ENCODE results near the gene NLRP4. TPM values are rescaled to one million over a fixed set of nuclear protein-coding genes. Genes with fewer than 3 reads are reported as not detected.
"Not testable (repeated sequence)": the region's sequence is repeated elsewhere in the genome, so short reads cannot be mapped to it uniquely, and the experiment has no call there.

The NLRP4 gene
- polyA plus RNA-seq, 3 donors: not detected

DNA sequence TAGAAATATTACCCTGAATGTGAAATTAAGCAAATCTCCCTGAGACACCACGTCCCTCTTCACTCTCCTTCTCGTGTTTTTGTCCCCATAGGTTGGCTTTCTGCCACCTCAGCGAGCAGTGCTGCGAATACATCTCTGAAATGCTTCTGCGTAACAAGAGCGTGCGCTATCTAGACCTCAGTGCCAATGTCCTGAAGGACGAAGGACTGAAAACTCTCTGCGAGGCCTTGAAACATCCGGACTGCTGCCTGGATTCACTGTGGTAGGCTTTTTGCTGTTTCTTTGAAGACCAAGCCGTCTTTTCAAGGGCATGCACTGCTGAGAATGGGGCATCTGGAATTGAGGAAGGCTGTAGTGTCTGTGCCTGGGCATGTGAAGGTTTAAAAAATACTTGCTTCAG, 34.4 kb downstream of the NLRP4 start:
- no peak for DNase-seq

DNA sequence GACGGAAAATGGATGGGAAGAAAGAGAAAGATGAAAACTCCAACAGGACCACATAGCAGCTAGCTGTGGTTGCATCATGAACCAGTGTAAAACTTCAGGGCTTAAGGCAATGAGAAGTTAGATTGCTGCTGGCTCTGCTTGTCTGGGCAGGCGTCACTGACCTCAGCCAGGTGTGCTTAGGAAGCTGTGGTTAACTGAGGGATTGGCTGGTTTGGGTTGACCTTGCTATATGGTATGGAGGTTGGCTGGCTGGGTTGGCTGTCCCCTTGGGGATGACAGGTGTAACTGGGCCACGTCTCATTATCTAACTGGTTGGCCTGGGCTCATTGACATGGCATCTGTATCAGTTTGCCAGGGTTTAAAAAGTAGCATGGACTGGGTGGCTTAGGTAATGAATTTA, 40.9 kb downstream of the NLRP4 start:
- no peak for DNase-seq

DNA sequence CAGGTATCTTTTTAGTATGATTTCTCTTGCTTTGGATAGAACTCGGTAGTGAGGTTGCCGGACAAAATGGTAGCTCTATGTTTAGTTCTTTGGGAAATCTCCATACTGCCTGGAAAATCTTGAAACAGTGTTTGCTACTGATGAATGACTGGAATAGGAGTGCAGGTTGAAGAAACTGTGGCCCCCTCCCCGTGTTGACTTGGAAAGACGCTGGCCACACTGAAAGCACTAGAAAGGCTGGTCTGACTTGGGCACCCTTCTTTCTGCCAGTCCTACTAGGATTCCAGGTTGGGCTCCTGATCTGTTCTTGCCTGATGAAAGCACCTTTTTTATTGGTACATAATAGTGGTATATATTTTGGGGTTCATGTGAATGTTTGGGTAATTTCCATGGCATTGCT, 46.3 kb downstream of the NLRP4 start:
- no peak for DNase-seq

DNA sequence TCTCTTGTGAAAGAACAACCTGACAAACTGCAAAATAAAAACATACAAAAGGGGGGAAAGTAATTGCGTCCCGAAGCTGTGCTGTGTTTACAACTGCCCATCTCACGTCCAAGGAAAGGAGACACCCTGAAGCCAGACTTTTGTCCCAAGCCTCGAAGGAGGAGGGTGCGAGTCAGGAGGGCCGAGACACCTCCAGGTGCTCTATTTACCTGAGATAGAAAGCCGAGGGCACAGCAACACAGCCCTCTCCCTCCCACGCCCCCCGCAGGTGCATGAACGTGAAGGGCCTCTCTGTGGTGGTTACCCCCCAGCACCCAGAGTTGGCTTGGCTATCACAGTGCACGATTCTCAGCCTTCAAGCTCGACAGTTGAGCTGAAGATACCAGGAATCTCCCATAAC, 62.6 kb downstream of the NLRP4 start:
- DNase-seq: no peak

DNA sequence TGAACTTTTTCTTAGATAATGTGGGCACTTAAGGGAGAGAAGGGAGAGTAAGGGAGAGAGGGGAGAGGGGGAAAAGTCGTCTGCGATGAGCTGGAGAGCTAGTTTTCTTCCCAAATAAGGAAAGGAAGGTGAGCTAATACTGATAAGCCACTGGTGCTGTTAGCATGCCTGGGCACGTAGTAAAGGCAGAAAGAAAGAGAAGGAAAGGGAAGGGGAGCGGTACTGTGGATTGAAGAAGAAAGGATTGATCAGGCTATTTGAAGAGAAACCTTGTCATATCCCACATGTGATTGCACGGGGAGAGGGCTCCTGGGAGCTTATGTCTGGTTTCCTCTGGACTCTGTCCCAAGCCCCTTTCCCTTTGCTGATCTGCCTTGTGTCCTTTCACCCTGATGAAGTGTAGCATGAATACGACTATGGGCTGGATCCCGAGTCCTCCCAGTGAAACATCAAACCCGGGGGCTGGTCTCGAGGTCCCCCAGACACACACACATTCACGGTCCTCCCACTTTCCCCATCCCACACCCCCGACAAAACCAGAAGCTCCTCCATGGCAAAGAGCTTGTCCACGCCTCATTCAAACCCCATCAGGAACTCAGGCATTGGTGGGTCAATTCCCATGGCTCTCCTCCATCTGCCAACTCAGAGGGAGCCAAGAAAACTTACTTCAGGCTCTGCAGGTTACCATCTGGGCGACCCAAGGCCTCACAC, 65.2 kb downstream of the NLRP4 start:
- DNase-seq: no peak

DNA sequence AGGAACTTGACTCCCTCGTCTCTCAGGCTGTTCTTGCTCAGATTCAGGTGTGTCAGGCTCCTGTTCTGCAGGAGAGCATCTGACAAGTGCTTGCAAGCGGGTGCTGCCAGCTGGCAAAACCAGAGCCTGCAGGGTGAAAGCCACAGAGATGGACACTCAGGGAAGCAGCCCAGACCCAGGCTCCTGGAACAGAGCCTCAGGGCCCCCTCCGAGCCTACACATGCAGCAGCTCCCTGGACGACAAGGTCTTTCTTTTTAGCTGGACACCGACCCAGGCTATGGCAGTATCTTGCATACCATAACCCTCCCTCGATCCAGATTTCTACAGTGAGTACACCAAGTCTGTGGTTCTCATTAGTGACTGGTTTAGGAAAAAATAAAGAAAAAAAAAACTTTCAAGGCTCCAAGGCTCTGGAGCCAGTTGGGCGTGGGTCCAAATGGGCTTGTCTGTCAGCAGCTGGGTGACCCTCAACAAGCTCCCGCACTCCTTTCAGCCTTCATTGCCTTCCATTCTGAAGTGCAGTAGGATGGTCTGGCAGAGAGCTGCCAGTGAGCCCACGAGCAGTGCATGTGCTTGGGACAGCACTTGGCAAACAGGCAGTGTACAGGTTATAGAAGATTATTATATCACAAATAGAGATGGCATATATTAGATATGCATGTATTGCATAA, 65.9 kb downstream of the NLRP4 start:
- no peak for DNase-seq

DNA sequence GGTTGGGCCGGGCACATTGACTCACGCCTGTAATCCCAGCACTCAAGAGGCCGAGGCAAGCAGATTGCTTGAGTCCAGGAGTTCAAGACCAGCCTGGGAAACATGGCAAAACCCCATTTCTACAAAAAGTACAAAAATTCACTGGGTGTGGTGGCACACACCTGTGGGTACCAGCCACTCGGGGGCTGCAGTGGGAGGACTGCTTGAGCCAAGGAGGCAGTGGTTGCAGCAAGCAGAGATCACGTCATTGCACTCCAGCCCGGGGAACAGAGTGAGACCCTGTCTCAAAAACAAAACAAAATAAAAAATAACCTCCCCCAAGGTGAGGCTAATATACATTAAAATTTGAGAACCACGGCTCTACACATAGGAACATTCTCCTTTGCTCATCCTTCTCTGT, 70.9 kb downstream of the NLRP4 start:
- no peak for DNase-seq

DNA sequence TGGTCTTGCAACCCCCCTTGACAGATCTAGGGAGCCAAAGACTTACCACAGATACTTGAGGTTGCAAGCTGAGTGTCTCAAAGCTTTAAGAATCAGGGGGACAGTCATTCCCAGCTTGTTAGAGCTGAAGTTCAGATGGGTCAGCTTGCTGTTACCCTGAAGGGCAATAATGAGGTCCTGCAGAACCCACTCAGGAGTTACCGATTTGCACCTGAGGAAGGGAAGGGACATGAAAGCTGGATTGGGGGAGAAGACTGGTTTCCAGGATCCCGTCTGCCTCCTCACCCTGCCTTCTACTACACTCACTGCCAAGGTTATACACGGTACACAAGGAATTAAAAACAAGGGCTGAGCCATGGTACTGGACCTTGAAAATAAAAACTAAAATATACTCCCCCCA, 71.4 kb downstream of the NLRP4 start:
- no peak for DNase-seq

DNA sequence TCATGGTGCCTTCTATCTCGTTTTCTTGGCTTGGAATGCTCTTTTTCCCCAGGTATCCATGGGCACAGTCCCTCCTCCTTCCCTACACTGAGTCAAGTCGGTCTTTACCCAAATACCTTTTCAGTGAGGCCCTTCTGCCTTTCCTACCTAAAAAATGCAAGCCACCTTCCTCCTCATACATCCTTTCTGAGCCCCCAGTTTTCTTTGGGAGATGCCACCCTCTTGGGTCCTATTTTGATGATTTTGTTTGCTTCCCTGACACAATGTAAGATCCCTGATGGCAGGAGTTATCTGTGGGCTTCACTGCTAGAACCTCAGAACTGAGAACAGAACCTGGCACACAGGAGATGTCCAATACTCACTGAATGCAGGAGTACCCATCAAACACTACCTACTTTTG, 73.5 kb downstream of the NLRP4 start:
- DNase-seq: no peak

DNA sequence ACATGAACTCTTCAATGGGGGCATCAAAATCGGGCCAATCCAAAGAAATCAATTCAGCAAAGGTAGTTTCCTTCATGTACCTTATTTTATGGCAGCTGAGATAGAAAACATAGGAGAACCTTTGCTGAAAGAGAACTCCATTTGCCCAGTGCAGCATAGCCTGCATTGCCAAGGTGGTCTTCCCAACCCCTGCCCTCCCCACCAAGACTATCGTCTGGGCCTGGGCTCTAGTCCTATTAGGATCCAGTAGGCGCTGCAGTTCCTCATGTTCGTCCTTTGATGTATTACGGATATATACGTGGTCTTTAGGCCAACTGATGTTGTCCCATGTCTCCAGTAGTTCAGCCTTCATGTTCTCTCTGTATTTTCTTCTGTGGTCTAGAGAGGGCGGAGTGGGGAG, 76.6 kb downstream of the NLRP4 start:
- no peak for DNase-seq

DNA sequence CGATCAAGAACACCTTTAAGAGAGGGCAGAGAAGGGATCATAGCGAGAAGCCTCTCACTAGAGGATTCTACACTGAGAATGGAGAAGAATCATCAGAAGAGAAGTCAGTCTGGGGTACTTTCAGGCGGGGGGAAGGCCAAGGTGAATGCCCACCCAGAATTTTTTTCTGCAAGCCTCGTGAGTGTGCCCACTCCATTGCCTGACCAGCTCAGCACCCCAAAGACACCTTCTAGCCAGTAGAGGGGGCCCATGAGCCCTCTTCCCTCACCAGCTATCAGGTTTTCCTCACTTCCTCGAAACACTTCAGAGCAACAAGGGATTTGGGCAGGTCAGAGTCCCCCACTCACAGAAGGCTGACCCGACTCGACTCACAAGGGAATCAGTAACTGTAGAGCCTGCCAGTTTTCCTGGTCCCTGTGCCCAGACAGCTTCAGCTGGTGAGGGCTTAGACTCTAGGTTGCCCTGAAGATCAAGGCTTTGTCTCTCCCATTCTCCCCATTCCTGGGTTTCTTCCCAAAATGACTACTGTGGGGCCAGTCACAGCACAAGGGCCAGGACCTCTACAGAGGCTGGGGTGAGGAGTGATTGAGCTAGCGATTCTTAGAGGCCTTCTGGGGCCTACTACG, 77.4 kb downstream of the NLRP4 start:
- no peak for DNase-seq

DNA sequence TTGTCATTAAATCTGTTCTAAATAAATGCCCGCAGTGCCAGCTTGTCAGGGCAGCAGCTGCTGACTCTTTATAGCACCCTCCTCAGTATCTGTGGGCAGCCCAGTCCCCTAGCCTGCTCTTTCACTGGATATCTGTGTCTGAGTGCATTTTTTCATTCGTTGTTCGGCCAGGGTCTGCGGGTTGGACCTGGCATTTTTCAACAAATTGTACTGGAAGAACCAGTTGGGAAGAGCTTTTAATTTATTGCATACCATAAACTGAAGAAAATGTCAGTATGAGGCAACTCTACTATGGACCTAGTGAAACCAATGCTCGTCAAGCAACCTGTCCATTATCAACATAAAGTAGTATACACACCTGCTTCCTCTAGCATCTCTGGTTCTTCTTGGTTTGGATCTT, 87.2 kb downstream of the NLRP4 start:
- no peak for DNase-seq

DNA sequence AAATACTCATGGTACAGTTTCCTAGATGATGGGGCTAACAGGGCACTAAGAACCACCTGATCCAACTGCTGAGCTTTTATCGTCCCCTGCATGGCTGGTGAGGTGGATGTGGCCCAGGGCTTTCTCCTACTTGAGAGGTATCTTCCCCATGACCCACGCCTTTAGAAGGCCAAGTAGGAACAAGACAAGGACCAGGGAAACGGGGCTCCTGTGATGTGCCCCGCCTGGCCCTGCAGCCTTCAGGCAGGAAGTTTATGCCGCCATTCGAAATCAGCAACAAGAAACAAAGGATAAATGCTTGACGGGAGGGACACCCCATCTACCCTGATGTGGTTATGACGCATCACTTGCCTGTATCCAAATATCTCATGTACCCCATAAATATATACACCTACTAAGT, 91.7 kb downstream of the NLRP4 start:
- no peak for DNase-seq

DNA sequence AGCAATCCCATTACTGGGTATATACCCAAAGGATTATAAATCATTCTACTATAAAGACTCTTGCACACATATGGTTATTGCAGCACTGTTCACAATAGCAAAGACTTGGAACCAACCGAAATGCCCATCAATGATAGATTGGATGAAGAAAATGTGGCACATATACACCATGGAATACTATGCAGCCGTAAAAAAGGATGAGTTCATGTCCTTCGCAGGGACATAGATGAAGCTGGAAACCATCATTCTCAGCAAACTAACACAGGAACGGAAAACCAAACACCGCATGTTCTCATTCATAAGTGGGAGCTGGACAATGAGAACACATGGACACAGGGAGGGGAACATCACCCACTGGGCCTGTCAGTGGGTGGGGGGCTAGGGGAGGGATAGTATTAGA, 92.9 kb downstream of the NLRP4 start:
- not testable (repeated sequence) for DNase-seq

DNA sequence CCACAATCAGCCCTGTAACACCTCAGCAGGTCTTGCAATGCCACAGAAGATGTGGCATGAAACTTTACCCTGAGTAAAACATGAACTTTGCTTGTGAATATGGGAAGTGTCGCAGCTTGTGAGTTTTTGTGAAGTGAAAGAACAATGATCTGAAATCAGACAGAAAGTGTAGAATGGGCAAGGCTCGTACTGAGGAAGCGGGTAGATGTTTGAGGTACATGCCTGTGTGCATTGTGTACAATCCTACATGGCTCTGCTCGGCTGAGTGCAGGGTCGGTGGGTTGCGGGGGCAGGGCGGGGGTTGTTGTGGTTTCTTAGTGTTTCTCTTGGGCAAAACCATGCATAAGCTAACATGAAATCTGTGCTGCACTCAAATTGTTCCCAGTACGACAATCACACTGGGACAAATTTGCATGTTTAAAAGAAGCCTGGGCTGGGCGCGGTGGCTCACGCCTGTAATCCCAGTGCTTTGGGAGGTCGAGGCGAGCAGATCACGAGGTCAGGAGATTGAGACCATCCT, 94.7 kb downstream of the NLRP4 start:
- DNase-seq: no peak

Other genes with a start within 250 kb of the NLRP4 start
- gene FIZ1, start 237.0 kb upstream of the NLRP4 start, polyA plus RNA-seq (ENCODE audit: insufficient read length in 3 of 3): 10 to 100 TPM; 25.2 to 27.9 (median 25.6) TPM
- gene ZNF524, start 236.3 kb upstream of the NLRP4 start, polyA plus RNA-seq (ENCODE audit: insufficient read length in 3 of 3): 10 to 100 TPM; 10.5 to 13.2 (median 12.4) TPM
- 10 to 100 TPM in 2 of 3 donors, 1 to 10 TPM in 1; 9.9 to 13.5 (median 11.6) TPM for gene ZNF865, start 230.9 kb upstream of the NLRP4 start, polyA plus RNA-seq (ENCODE audit: insufficient read length in 3 of 3)
- 10 to 100 TPM; 13.6 to 15.9 (median 13.9) TPM for gene ZNF784, start 212.0 kb upstream of the NLRP4 start, polyA plus RNA-seq (ENCODE audit: insufficient read length in 3 of 3)
- gene ZNF580, start 195.5 kb upstream of the NLRP4 start, polyA plus RNA-seq (ENCODE audit: insufficient read length in 3 of 3): 10 to 100 TPM; 55.8 to 60.5 (median 57.3) TPM
- 10 to 100 TPM; 28.3 to 35.1 (median 32.8) TPM for gene ZNF581, start 192.9 kb upstream of the NLRP4 start, polyA plus RNA-seq (ENCODE audit: insufficient read length in 3 of 3)
- 10 to 100 TPM; 28.0 to 30.2 (median 28.2) TPM for gene CCDC106, start 188.3 kb upstream of the NLRP4 start, polyA plus RNA-seq (ENCODE audit: insufficient read length in 3 of 3)
- 100 to 1,000 TPM; 198 to 235 (median 219) TPM for gene U2AF2, start 181.5 kb upstream of the NLRP4 start, polyA plus RNA-seq (ENCODE audit: insufficient read length in 3 of 3)
- 100 to 1,000 TPM; 123 to 173 (median 140) TPM for gene EPN1, start 161.3 kb upstream of the NLRP4 start, polyA plus RNA-seq (ENCODE audit: insufficient read length in 3 of 3)
- under 1 TPM in 1 of 3 donors, not detected in 2; 0.05 TPM for gene NLRP9, start 98.1 kb upstream of the NLRP4 start, polyA plus RNA-seq (ENCODE audit: insufficient read length in 3 of 3)
- gene RFPL4A, start 77.4 kb upstream of the NLRP4 start, polyA plus RNA-seq (ENCODE audit: insufficient read length in 3 of 3): under 1 TPM in 2 of 3 donors, not detected in 1; 0.09 to 0.22 TPM
- gene RFPL4AL1, start 67.4 kb upstream of the NLRP4 start, polyA plus RNA-seq (ENCODE audit: insufficient read length in 3 of 3): not detected
- under 1 TPM; 0.06 to 0.27 (median 0.23) TPM for gene NLRP11, start 4.5 kb upstream of the NLRP4 start, polyA plus RNA-seq (ENCODE audit: insufficient read length in 3 of 3)
- not detected for gene NLRP13, start 95.8 kb downstream of the NLRP4 start, polyA plus RNA-seq (ENCODE audit: insufficient read length in 3 of 3)
- not detected for gene NLRP8, start 111.3 kb downstream of the NLRP4 start, polyA plus RNA-seq (ENCODE audit: insufficient read length in 3 of 3)
- gene NLRP5, start 150.2 kb downstream of the NLRP4 start, polyA plus RNA-seq (ENCODE audit: insufficient read length in 3 of 3): not detected

Data from renal pelvis (tissue), 4 donors.